ENCODE data around the gene WNT8B. TPM values are rescaled to one million over a fixed set of nuclear protein-coding genes. Genes with fewer than 3 reads are reported as not detected.

The WNT8B gene
- total RNA-seq, 2 donors from 2014 or later, result not detected

DNA sequence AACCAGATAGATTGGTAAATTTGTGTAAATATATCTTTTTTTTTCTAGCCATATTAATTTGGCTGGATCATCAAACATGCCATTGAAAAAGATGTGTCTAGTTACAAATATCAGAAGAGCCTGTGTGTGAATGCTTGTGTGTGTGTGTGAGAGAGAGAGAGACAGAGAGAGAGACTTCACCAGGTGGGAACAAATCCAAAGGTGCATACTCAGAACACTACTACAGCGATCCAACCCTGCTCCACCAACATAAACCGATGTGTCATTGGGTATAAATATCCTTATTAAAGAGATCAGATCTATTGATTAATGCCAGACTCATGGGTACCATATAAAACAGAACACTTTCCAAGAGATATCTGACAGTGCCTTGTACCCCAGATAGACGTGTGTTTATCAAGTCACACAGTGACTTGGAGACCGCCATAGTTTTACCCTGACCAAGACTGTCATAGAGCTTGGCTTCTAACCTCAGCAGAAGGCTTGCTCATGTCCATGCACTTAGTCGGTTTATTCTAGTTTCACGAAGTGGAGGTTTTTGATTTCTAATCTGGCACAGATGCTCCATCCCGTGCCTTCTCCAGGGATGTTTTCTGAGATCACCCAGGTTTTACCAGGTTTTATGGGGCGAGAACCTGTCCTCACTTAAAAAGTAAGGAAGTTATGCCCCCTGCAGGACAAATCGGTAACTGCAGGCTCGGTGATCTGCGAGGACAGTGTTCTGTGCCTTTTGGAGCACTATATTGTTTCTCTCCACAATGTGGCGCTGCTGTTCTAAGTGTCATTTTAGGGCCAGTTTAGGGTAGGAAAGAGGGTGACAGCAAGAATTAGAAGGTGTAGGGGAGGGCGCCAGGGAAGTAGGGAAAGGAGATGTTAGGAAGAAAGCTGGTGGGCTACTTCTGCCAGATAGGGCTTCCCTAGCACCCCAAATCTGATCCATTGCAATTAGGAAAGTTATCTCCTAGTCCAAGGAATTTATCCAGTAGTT is 29.3 kb upstream of the WNT8B start:
- H3K27ac ChIP-seq, result no peak overlapping the region
- no peaks in the 10 kb centered on the region for H3K27me3 ChIP-seq
- no peaks in the 10 kb centered on the region for H3K4me1 ChIP-seq
- intact Hi-C loops (cut with DNase I), result loop anchor here (2.0 kb wide), 1 partner anchor 93 kb away; no protein-coding TSS in a partner anchor
- WGBS, 2 donors, result 20 to 22% methylated on average over 13 of the region's 13 CpGs
- no peaks in the 10 kb centered on the region for H3K36me3 ChIP-seq (replicated peaks in 1 of 2; ENCODE audit: insufficient read depth in 1 of 2, low read depth in 2 of 2)
- H3K4me3 ChIP-seq, result no peak overlapping the region
- ATAC-seq (peak; percentile 96), DNase-seq (peak; percentile 95 to 99 (median 97))
- no peaks in the 10 kb centered on the region for H3K9me3 ChIP-seq
- TF ChIP-seq, protein P1, sequence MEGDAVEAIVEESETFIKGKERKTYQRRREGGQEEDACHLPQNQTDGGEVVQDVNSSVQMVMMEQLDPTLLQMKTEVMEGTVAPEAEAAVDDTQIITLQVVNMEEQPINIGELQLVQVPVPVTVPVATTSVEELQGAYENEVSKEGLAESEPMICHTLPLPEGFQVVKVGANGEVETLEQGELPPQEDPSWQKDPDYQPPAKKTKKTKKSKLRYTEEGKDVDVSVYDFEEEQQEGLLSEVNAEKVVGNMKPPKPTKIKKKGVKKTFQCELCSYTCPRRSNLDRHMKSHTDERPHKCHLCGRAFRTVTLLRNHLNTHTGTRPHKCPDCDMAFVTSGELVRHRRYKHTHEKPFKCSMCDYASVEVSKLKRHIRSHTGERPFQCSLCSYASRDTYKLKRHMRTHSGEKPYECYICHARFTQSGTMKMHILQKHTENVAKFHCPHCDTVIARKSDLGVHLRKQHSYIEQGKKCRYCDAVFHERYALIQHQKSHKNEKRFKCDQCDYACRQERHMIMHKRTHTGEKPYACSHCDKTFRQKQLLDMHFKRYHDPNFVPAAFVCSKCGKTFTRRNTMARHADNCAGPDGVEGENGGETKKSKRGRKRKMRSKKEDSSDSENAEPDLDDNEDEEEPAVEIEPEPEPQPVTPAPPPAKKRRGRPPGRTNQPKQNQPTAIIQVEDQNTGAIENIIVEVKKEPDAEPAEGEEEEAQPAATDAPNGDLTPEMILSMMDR (IDR thresholded peaks at IDR 0.05), result peak; percentile 97 to 100 (median 99)
- no peak for TF ChIP-seq POLR2A (IDR thresholded peaks at IDR 0.05)

DNA sequence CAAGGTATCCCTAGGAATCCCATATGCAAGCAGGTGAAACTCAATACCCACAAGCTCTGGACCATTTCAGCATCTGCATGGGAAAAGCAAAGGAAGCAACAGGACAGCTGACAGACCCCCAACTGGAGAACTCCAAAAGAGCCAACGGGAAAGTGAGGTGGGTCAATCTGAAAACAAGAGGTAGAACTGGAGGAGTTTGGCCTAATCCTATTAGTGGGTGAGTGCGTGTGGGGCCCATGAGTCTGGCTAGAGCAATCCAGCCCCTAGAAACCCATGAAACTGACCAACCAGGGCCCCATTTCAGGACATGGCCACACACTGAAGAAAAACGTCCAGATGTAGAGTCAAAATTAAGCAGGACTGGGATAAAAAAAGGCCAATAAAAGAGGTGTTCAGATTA is 26.6 kb upstream of the WNT8B start:
- no peak overlapping the region for H3K27ac ChIP-seq
- H3K4me1 ChIP-seq, result no peaks in the 10 kb centered on the region
- no peaks in the 10 kb centered on the region for H3K36me3 ChIP-seq (replicated peaks in 1 of 2; ENCODE audit: insufficient read depth in 1 of 2, low read depth in 2 of 2)
- TF ChIP-seq, protein P1 (IDR thresholded peaks at IDR 0.05), result no peak
- TF ChIP-seq POLR2A (IDR thresholded peaks at IDR 0.05), result no peak
- intact Hi-C loops (cut with DNase I), result loop anchor here (5.0 kb wide), 1 partner anchor 81 kb away; the partner anchor contains the start of gene SEC31B
- H3K27me3 ChIP-seq, result no peaks in the 10 kb centered on the region
- DNase-seq, result no peak
- H3K9me3 ChIP-seq, result no peaks in the 10 kb centered on the region
- WGBS, 2 donors, result 60 to 72% methylated on average over 3 of the region's 3 CpGs
- ATAC-seq, result no peak
- no peak overlapping the region for H3K4me3 ChIP-seq

DNA sequence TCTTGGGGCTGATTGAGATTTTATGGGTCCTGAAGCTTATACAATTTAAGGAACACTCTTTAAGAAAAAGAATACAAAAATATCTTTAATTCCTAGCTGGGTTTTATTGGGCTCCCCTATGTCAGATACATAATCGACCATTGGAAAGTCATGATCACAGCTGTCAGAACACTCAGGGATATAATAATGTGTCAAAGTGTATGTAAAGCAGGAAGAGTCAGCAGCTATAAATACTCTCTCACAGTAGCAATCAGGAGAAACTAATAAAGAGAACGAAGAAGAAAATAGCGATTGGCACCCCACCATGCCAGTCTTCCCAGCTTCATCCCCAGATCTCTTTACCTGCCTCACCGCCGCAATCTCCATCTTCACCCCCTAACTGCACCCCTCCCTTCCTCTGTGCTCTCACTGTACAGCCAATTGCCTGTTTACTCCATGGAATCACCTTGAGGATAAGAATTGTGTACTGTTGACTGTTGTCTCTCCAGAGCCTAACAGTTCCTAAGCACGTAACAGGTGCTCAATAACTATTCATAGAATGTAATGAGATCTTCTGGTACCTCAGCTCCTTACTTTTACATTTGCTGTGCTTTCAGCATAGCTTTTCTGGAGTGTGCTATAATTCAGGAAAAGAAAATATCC is 24.0 kb upstream of the WNT8B start:
- Histone ChIP-seq H3K4me3 (no peak overlapping the region), H3K4me1 (peaks cover 7% of the 10 kb centered on the region), H3K36me3 (replicated peaks in 1 of 2; ENCODE audit: insufficient read depth in 1 of 2, low read depth in 2 of 2) (no peaks in the 10 kb centered on the region), H3K27me3 (no peaks in the 10 kb centered on the region), H3K9me3 (no peaks in the 10 kb centered on the region), H3K27ac (no peak overlapping the region)
- intact Hi-C loops (cut with DNase I), result loop anchor here (5.0 kb wide), 1 partner anchor 79 kb away; the partner anchor contains the start of gene SEC31B
- WGBS, 2 donors, result 78 to 80% methylated on average over 6 of the region's 6 CpGs
- ATAC-seq (no peak), DNase-seq (no peak)
- TF ChIP-seq POLR2A (IDR thresholded peaks at IDR 0.05), result no peak
- TF ChIP-seq, protein P1 (IDR thresholded peaks at IDR 0.05), result no peak

DNA sequence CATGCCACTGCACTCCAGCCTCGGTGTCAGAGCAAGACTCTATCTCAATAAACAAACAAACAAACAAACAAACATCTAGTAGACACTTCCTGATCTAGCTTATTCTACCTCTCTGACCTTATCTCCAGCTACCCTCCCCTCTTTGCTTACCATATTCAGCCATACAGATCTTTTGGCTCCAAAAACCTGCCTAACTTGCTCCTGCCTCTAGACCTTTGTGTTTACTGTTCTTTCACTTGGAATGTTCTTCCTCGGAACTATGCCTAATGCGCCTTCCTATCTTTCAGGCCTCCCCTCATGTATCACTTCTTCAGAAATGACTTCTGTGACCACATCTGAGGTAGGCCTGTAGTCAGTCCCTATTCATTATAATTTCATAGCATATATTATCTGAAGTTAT is 20.3 kb upstream of the WNT8B start:
- Histone ChIP-seq H3K4me3 (no peak overlapping the region), H3K27ac (no peak overlapping the region), H3K9me3 (no peaks in the 10 kb centered on the region), H3K36me3 (replicated peaks in 1 of 2; ENCODE audit: insufficient read depth in 1 of 2, low read depth in 2 of 2) (no peaks in the 10 kb centered on the region), H3K4me1 (peaks cover 7% of the 10 kb centered on the region), H3K27me3 (no peaks in the 10 kb centered on the region)
- TF ChIP-seq, protein P1 (IDR thresholded peaks at IDR 0.05), result no peak
- no peak for TF ChIP-seq POLR2A (IDR thresholded peaks at IDR 0.05)
- 29 to 43% methylated on average over 3 of the region's 3 CpGs for WGBS, 2 donors
- peak; percentile 12 for ATAC-seq
- peak in 2 of 4 donors; percentile 10 to 17 for DNase-seq
- intact Hi-C loops (cut with DNase I), result no loop called here

Data from body of pancreas (tissue), 4 donors.